GM12891 (cell line): ENCODE results near the gene TBC1D2B.
A peak's percentile ranks its signal among the peaks of the same experiment; 100 is the strongest.

Source experiments
- DNase-seq: peaks from one replicate; pipeline ENCODE4 v3.0.0; 2011; ENCODE audit warnings: low spot score; ENCODE audit not compliant: insufficient read length
- FAIRE-seq: peaks from 2 replicates; lab custom pipeline; 2011; peaks lifted over from hg19 to GRCh38; lab: Jason Lieb, UNC
- PAX5 ChIP-seq: IDR thresholded peaks from 2 replicates; pipeline ENCODE4 v1.6.1; 2011; ENCODE audit warnings: low read length, moderate library complexity, mild to moderate bottlenecking; ENCODE audit not compliant: insufficient read depth, severe bottlenecking
- POLR2A ChIP-seq: IDR thresholded peaks from 2 replicates; pipeline ENCODE4 v1.6.1; 2011; ENCODE audit warnings: low read depth, low read length, control low read depth
- POLR2AphosphoS5 ChIP-seq: IDR thresholded peaks from 2 replicates; pipeline ENCODE4 v1.6.1; 2011; ENCODE audit warnings: low read depth, low read length, control low read depth
- POU2F2 ChIP-seq: IDR thresholded peaks from 2 replicates; pipeline ENCODE4 v1.6.1; 2011; ENCODE audit warnings: low read depth, mild to moderate bottlenecking, control low read depth, low read length, moderate library complexity
- SPI1 ChIP-seq: IDR thresholded peaks from 2 replicates; pipeline ENCODE4 v1.6.1; 2011; ENCODE audit warnings: low read depth, low read length, control low read depth
- TAF1 ChIP-seq: IDR thresholded peaks from 2 replicates; pipeline ENCODE4 v1.6.1; 2011; ENCODE audit warnings: low read depth, low read length, control low read depth

TBC1D2B gene

GRCh38 chr15:78055919-78056713, 21.4 kb downstream of the TBC1D2B start:
- FAIRE-seq, result peak; percentile 23

GRCh38 chr15:78054966-78055365, 22.5 kb downstream of the TBC1D2B start:
- no peak for FAIRE-seq
- no peak for TF ChIP-seq POLR2AphosphoS5
- no peak for TF ChIP-seq SPI1
- no peak for TF ChIP-seq TAF1
- TF ChIP-seq PAX5, result no peak
- TF ChIP-seq POU2F2, result no peak
- no peak for TF ChIP-seq POLR2A

More at GRCh38 chr15:78055919-78056713, 21.4 kb downstream of the TBC1D2B start:
- DNase-seq, result no peak
- TF ChIP-seq PAX5 (no peak), POLR2AphosphoS5 (no peak), SPI1 (no peak), POU2F2 (no peak), POLR2A (no peak), TAF1 (no peak)

DNA sequence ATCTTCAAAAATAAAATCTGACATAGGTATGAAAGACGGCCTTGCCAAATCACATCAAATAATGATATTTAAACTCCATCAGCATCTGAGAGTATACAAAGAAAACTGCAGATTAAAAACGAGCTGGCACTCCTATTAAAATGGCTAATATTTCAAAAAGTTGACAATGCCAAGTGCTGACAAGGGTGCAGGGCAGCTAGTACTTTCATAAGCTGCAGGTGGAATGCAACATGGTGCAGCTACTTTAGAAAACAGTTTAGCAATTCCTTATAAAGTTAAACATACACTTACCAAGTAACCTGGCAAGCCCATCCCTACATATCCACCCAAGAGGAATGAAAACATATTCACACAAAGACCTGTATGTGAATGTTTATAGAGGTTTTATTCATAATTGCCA, 23.0 kb downstream of the TBC1D2B start:
- no peak for FAIRE-seq
- DNase-seq, result no peak
- TF ChIP-seq PAX5 (no peak), POLR2A (no peak), POLR2AphosphoS5 (no peak), POU2F2 (no peak), TAF1 (no peak), SPI1 (no peak)

More at GRCh38 chr15:78054966-78055365, 22.5 kb downstream of the TBC1D2B start:
- no peak for DNase-seq

GRCh38 chr15:78052545-78052944, 25.0 kb downstream of the TBC1D2B start:
- TF ChIP-seq SPI1, result no peak
- TF ChIP-seq POLR2A, result no peak
- no peak for FAIRE-seq
- DNase-seq, result no peak

- FAIRE-seq, result no peak
- DNase-seq, result no peak
- TF ChIP-seq POU2F2 (no peak), SPI1 (peak; percentile 48)
These were observed 25.5 kb downstream of the TBC1D2B start for GRCh38 chr15:78052001-78052401.

GRCh38 chr15:78051596-78051995, 25.9 kb downstream of the TBC1D2B start:
- DNase-seq, result no peak
- TF ChIP-seq TAF1 (no peak), POLR2AphosphoS5 (no peak), POLR2A (no peak), PAX5 (no peak), SPI1 (no peak), POU2F2 (no peak)
- FAIRE-seq, result no peak

GRCh38 chr15:78050826-78051225, 26.7 kb downstream of the TBC1D2B start:
- no peak for TF ChIP-seq POU2F2
- TF ChIP-seq TAF1, result no peak
- no peak for TF ChIP-seq POLR2AphosphoS5
- TF ChIP-seq PAX5, result no peak
- TF ChIP-seq SPI1, result no peak
- no peak for TF ChIP-seq POLR2A
- DNase-seq (no peak), FAIRE-seq (no peak)

DNA sequence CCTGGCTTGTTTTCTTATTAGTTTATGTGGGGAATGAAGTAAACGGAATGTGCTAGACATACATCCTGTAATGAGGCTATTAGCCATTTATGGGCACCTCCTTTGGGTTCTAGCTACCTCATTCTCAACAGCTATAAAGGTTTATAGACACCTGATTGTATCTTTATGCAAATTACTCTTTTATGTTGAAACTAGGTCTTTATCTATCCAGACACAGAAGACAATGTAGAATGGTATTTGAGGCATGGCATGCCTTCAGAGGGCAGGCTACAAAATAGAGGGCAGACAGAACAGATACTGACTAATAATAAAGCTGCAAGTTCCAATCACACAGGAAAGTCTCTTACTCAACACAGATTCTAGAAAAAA, 27.1 kb downstream of the TBC1D2B start:
- TF ChIP-seq PAX5 (no peak), POU2F2 (no peak), POLR2A (no peak), TAF1 (no peak), SPI1 (no peak), POLR2AphosphoS5 (no peak)
- no peak for FAIRE-seq

DNA sequence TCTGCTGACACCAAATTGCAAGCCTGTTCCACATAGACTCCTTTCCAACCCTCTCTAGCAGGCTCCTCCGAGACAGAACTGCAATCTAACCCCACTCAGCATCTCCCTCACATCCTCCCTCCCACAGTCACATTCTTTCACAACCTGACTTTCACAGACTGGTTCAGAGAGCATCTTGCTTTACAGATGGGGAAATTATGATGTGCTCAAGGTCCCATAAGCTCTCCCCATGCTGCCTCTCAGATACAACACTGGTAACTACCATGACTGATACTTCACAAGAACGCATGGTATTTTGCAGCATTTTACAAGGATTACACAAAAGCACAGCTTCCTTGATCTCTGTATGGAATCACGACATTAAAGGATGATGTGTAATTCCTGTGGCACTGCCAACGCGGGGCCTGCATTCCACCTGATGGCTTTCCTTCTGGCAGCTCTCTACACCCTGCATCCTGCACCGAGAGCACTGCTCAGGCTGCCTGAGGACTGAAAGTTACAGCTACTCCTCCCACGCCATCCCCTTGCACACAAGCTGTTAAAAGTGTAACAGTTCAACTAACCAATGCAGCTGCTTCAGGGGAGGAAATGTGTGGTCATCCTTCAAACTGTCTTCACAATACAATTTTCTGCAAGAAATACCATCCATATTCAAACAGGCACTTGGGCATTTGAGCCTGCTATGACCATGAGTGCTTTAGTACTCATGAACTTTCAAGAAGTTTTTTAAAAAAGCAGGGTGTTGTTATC, 27.6 kb downstream of the TBC1D2B start:
- TF ChIP-seq POLR2A, result peak; percentile 64
- TF ChIP-seq SPI1, result peak; percentile 44
- no peak for TF ChIP-seq PAX5
- TF ChIP-seq POLR2AphosphoS5, result peak; percentile 85
- TF ChIP-seq POU2F2, result peak; percentile 55; the same call in 1 of the 2 replicates
- no peak for TF ChIP-seq TAF1
- peak; percentile 97 for FAIRE-seq
- DNase-seq, result peak; percentile 35

More for the DNA sequence above, 27.1 kb downstream of the TBC1D2B start:
- no peak for DNase-seq

- no peak for FAIRE-seq
- no peak for DNase-seq
- TF ChIP-seq POU2F2 (no peak), POLR2A (no peak), POLR2AphosphoS5 (no peak), PAX5 (no peak), TAF1 (no peak), SPI1 (no peak)
These were observed 28.9 kb downstream of the TBC1D2B start for GRCh38 chr15:78048628-78048920.
